Cardiac muscle cell (in vitro differentiated cells and primary cell): ENCODE results near the gene UBE2M. TPM values are rescaled to one million over a fixed set of nuclear protein-coding genes. Genes with fewer than 3 reads are reported as not detected.
"Not testable (repeated sequence)": the region's sequence is repeated elsewhere in the genome, so short reads cannot be mapped to it uniquely, and the experiment has no call there.

Source experiments
- DNase-seq, 2 donors: peaks; one replicate each; pipeline versions ENCODE4 v3.0.0 to v3.0.0-alpha.2; 2010 to 2017; ENCODE audit warnings: low read depth in 1 of 2, low spot score in 1 of 2
- H3K27ac ChIP-seq: fragments of 200-600 bp; sonication (generic); 2 replicates; pipeline ENCODE4 v1.5.1; 2016
- H3K27me3 ChIP-seq: fragments of 200-600 bp; sonication (generic); 2 replicates; pipeline ENCODE4 v1.6.0; 2016; ENCODE audit warnings: control low read depth
- H3K36me3 ChIP-seq: fragments of 200-600 bp; sonication (generic); 2 replicates; pipeline ENCODE4 v1.5.1; 2016; ENCODE audit warnings: control low read depth
- H3K4me1 ChIP-seq: fragments of 200-600 bp; sonication (generic); 2 replicates; pipeline ENCODE4 v1.8.1; 2017; ENCODE audit warnings: low read depth, mild to moderate bottlenecking, mixed run types
- H3K4me3 ChIP-seq: fragments of 200-600 bp; sonication (generic); 2 replicates; pipeline ENCODE4 v1.5.1; 2016; ENCODE audit warnings: mild to moderate bottlenecking
- H3K9me3 ChIP-seq: fragments of 200-600 bp; sonication (generic); 2 replicates; pipeline ENCODE4 v1.5.1; 2017; ENCODE audit warnings: low read depth, mild to moderate bottlenecking, control low read depth
- CTCF ChIP-seq: IDR thresholded peaks from 2 replicates; pipeline ENCODE4 v1.5.1; 2012; ENCODE audit warnings: low read depth, mild to moderate bottlenecking, low read length
- polyA plus RNA-seq: library from polyadenylated mRNA; unstranded; fragments of >200 nt; fragmentation: Nextera tagmentation; extraction: Ambion mirVana; gene quantifications from 2 replicates; pipeline ENCODE4 v1.2.1, GENCODE V29; 2016
- total RNA-seq: library from RNA; depleted of rRNA; stranded (reverse); fragments of >200 nt; gene quantifications from 2 replicates; pipeline ENCODE4 v1.2.3, GENCODE V29; 2016

The UBE2M gene
- total and polyA plus RNA-seq, 2 experiments from 2014 or later, result 70.8 to 177 TPM

- TF ChIP-seq CTCF, result peak; percentile 88
- peak overlapping the region; percentile 36 for H3K4me3 ChIP-seq
- H3K27ac ChIP-seq, result peak overlapping the region; percentile 63
- peaks cover 13% of the 10 kb centered on the region for H3K36me3 ChIP-seq
- peak; percentile 94 to 95 for DNase-seq
- H3K27me3 ChIP-seq, result no peaks in the 10 kb centered on the region
- no peaks in the 10 kb centered on the region for H3K9me3 ChIP-seq
- H3K4me1 ChIP-seq, result peaks cover 10% of the 10 kb centered on the region
These were observed 44.5 kb downstream of the UBE2M start for GRCh38 chr19:58513694-58514563.

- DNase-seq, result no peak
- H3K4me3 ChIP-seq, result no peak overlapping the region
- H3K27me3 ChIP-seq, result no peaks in the 10 kb centered on the region
- H3K4me1 ChIP-seq, result peaks cover 4% of the 10 kb centered on the region
- peaks cover 13% of the 10 kb centered on the region for H3K36me3 ChIP-seq
- peak overlapping the region; percentile 63 for H3K27ac ChIP-seq
- H3K9me3 ChIP-seq, result no peaks in the 10 kb centered on the region
- no peak for TF ChIP-seq CTCF
These were observed 45.2 kb downstream of the UBE2M start for GRCh38 chr19:58513213-58513693.

- no peak within 1 kb of the TSS for H3K4me3 ChIP-seq
- no peak within 1 kb of the TSS for H3K27ac ChIP-seq
- H3K27me3 ChIP-seq, result no peaks in the 10 kb centered on the region
- DNase-seq, result no peak
- no peaks in the 10 kb centered on the region for H3K9me3 ChIP-seq
- no peak for TF ChIP-seq CTCF
- H3K4me1 ChIP-seq, result no peaks in the 10 kb centered on the region
- peaks cover 5% of the 10 kb centered on the region for H3K36me3 ChIP-seq
These were observed 46.8 kb downstream of the UBE2M start, which contains the start of gene SLC27A5 for GRCh38 chr19:58511353-58512208. TSS of gene SLC27A5 (minus strand) at chr19:58511992. CDS start at chr19:58511955, 37 bp downstream.

- TF ChIP-seq CTCF, result no peak
- no peak overlapping the region for H3K27ac ChIP-seq
- H3K36me3 ChIP-seq, result no peaks in the 10 kb centered on the region
- H3K4me3 ChIP-seq, result no peak overlapping the region
- H3K27me3 ChIP-seq, result no peaks in the 10 kb centered on the region
- DNase-seq, result no peak
- H3K9me3 ChIP-seq, result no peaks in the 10 kb centered on the region
- H3K4me1 ChIP-seq, result no peaks in the 10 kb centered on the region
These were observed 48.1 kb downstream of the UBE2M start for GRCh38 chr19:58510084-58510862.

GRCh38 chr19:58509731-58510083 is 48.7 kb downstream of the UBE2M start:
- H3K9me3 ChIP-seq, result no peaks in the 10 kb centered on the region
- no peak for DNase-seq
- H3K36me3 ChIP-seq, result no peaks in the 10 kb centered on the region
- H3K4me3 ChIP-seq, result no peak overlapping the region
- no peak for TF ChIP-seq CTCF
- H3K27ac ChIP-seq, result no peak overlapping the region
- H3K4me1 ChIP-seq, result no peaks in the 10 kb centered on the region
- no peaks in the 10 kb centered on the region for H3K27me3 ChIP-seq

- DNase-seq, H3K27ac ChIP-seq, H3K27me3 ChIP-seq, H3K4me1 ChIP-seq, H3K9me3 ChIP-seq, H3K4me3 ChIP-seq, H3K36me3 ChIP-seq: not testable (repeated sequence)
These were observed 50.7 kb downstream of the UBE2M start for GRCh38 chr19:58507602-58508223.
